CD4-positive, alpha-beta T cell treated with Interleukin-15 for 1 hour (primary cell): ENCODE results near the gene ITGB5.
"Not testable (repeated sequence)": the region's sequence is repeated elsewhere in the genome, so short reads cannot be mapped to it uniquely, and the experiment has no call there.

Source experiments
- DNase-seq: peaks from one replicate; pipeline ENCODE4 v3.0.0-alpha.2; 2020

ITGB5 gene

DNA sequence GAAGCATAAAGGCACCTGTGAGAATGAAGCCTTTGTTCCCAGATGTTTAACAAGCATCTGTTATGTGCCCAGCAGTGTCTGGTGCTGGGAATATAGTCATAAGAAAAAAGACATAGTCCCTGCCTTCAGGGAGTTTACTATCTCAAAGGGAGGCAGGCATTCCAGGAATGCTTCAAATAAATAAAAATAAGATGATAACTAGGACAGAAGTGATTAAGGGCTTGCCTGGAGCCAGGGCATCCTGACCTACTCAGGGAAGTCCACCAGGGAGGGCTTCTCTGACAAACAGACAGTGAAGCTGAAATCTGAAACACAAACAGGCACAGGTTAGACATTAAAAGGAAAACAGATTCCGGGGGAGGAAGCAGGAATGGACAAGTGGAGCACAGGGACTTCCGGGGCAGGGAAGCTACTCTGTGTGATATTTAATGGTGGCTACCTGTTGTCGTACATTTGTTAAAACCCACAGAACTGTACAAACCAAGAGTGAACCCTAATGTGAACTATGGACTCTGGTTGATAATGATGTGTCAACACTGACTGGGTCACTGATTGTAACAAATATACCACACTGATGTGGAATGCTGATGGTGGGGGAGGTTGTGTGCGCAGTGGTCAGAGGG is 53.3 kb downstream of the ITGB5 start:
- no peak for DNase-seq

DNA sequence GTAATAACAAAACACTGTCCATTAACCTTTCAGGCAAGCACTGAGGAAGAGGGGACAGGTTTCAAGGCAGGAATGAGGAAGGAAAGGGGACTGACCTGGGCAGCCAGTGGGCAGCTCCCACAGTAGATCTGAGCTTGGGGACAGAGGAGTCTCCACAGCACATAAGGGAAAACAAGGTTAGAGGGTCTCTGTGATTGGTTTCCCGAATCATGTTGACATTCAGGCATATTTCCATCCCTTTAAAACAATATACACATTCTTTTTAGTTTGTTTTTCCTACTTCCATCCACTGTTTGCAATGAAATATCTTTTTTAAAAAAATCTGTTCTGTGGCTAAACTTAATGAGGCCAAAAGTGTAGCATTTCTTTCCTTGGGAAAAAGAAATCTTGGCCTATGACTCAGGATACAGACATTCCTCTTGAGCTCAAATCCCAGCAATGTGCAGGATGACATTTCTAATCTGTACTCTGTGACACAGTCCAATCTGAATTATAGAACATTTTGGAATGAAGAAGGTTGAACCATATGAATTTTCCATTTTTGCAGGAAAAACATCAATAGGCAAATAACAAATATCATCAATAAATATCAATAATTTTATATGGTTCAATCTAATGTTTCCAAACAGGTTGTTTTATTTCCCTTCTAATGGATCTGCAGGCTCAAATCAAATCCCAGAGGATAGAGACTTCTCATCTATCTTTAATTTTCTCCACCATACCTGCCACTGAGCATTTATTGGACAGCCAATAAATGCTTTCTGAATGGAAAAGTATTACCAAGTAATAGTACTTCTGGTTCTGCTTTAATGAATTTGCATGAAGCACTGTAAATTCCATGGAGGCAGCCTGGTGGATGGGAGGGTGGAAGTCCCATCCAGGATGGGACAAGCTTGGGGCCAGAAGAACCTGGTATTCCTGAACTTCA is 54.1 kb downstream of the ITGB5 start:
- DNase-seq = no peak

DNA sequence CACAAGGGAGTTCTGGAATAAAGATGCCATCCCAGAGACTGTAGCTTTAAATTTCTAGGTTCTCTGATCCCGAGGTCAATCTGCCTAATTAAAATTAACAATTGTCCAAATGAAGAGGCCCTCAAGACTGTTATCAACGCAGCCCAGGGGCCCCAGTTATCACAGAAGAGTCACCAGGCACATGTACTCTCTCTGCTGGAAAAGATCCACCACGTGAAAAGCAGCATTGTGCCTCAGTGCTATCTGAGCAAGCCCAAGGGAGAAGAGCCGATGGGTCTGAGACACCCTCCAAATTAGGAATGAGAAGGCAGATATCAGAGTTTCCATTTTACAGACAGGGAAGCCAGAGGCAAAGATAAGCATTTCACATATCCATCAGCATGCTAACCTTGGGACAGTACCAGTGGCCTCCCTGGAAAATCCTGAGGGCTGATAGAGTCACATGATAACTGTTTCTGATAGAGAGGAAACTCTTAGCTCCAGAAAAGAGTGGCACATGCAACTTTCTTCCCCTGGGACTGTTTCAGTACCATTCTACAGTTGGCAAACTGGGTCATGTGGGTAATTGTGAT is 55.5 kb downstream of the ITGB5 start:
- no peak for DNase-seq

DNA sequence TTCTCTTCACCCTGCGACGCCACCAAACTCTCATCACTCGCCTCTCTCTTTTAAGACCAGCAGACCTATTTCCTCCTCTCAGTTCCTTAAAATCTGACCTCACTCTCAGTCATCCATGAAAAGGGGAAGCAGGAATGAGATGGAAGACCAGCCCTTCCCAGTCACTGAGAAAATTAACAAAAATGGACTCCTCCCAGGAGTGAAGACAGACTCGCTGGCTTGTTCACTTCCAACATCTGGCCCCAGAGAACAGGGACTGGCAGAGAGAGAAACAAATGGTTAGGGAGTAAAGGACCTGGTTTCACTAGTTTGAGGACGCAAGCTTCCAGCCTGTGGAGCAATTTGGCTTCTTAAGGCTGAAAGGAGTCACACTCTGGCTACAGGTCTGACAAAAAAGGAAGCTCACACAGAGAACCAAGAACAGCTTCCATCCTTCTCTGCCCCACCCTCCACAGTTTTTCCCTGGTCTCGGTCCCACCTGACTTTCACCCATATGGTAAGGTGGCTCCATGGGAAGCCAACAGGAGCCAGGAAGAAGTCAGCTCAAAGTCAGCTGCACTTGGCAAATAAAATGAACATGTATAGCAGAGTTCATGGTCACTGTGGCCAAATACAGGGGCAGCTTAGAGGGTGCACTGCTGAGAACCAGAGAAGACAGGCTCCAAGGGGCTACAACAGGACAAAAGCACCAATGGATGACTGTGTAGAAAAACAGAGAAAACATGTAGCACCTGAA is 57.2 kb downstream of the ITGB5 start:
- DNase-seq = peak; percentile 24

DNA sequence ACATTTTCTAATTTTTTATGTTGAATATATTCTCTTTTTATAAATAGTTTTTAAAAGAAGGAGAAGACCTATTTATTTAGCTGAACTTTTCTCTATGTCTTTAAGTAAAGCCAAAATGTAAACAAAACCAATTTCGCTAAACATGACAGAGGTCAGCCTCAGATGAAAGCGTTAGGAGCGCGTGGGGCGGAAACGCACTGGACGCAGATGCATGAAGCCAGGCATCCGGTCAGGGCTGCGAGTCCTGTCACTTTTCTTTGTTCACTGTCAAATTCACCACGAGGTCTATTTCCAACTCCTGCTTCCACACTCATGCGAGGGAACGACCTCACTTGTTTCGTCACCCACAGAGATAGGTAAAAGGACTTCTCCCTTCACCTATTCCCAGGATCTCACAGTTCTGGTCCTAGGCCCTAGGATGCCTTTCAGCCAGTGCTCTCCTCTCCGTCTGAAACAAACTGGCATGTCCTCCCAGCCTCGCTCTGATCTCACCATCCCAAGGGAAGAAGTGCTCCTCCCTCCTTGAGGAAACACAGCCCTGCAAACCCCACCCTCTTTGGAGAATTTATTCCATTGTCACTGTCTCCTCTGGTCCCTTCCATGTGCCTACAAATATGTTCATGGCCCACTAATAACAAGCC is 57.9 kb downstream of the ITGB5 start:
- no peak for DNase-seq

DNA sequence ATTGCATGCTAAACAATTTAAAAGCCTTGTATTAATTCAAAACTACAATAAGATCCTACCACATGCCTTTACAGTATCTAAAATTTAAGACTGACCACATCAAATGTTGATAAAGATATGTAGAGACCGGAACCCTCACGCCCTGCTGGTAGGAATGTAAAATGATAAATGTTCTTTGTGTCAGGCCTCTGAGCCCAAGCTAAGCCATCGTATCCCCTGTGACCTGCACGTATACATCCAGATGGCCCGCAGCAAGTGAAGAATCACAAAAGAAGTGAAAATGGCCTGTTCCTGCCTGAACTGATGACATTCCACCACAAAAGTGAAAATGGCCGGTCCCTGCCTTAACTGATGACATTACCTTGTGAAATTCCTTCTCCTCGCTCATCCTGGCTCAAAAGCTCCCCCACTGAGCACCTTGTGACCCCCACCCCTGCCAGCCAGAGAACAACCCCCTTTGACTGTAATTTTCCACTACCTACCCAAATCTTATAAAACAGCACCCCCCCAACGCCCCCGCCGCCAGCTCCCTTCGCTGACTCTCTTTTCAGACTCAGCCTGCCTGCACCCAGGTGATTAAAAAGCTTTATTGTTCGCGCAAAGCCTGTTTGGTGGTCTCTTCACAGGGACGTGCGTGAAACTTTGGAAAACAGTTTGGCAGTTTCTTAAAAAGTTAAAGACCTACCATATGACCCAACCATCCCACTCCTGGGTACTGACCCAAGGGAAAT is 59.5 kb downstream of the ITGB5 start:
- not testable (repeated sequence) for DNase-seq

DNA sequence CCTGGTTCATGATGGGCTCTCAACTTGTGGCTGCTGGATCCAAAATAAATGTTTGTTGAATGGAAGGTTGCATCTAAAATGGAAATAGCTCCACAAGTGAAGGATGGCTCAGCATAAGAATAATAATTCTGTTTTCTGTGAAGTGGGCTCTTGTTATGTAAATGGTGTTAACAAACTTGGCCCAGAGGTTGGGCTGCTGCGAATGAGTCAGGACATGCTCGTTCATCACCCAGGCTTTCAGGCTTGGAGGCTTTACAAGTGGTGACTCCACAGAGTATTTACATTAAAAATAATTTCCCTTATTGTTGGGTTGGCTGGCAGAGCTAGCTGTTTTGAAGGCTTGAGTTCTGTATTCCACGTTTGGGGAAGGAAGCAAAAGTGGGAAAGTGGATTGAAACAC is 60.5 kb downstream of the ITGB5 start:
- DNase-seq = no peak

DNA sequence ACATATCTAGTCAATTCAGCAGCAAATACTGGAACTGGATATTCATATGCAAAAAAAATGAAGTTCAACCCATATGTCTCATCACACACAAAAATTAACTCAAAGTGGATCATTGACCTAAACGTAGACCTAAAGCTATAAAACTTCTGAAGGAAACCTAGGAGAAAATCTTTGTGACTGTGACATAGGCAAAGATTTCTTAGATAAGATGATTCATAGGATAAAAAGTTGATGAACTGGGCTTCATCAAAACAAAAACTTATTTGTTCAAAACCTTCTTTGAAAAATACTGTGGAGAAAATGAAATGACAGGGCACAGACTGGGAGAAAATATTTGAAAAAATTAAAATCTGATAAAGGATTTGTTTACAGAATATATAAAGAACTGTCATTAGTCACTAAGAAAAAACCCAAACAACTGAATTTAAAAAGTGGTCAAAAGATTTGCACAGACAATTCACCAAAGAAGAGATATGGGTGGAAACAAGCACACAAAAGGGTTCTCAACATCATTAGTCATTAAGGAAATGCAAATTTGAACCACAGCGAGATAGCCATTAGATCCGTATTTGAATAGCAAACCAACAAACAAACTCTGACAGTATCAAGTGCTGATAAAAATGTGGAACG is 62.8 kb downstream of the ITGB5 start:
- no peak for DNase-seq

DNA sequence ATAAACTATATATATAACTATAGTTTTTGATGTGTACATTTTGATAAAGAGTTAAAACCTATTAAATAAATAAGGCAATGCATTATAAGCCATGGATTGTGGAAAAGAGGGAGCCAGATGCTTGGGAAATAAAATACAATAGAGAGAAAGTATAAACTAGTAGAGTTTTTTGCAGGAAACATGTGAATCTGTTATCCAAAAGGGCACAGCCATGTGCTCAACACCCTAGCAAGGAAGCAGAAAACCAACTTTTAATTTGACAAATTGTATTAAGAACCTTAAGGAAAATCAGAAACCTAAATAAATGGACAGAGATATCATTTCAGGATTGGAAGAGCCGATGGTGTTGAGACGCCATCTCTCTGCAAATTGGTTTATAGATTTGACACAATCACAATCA is 63.5 kb downstream of the ITGB5 start:
- no peak for DNase-seq

DNA sequence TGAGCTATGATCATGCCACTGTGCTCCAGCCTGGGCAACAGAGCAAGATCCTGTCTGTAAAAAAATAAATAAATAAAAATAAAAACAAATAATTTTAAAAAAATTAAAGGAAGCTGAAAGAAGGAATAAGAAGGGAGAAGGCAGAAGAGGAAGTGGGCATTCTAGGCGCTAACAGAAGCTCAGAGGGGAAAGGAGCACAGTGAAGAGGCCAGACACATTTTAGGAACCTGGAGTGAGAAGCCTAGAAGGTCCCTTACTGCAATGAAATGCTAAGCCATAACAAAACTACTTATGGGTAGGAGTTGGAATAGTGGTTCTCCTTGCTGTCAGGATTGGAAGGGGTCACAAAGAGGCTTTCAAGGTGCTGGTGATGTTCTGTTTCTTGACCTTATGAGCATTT is 64.0 kb downstream of the ITGB5 start:
- DNase-seq = no peak

DNA sequence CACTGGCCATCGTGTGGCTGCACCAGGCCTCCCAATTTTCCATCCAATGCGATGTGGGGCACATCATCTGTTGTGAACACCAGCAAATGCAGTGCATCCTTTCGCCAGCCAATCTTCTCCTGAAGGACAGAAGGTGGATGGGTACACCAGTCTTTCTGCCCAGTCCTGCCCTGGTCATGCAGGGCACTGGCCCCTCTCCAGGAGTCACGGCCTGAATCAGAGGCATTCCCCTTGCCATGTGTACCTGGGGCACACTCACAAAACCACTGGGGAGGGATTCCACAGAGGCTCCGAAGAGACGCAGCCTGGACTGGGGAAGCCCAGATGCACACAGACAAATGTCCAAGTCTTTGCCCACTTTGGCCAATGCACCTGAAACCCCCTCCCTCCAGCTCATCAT is 65.8 kb downstream of the ITGB5 start:
- no peak for DNase-seq

DNA sequence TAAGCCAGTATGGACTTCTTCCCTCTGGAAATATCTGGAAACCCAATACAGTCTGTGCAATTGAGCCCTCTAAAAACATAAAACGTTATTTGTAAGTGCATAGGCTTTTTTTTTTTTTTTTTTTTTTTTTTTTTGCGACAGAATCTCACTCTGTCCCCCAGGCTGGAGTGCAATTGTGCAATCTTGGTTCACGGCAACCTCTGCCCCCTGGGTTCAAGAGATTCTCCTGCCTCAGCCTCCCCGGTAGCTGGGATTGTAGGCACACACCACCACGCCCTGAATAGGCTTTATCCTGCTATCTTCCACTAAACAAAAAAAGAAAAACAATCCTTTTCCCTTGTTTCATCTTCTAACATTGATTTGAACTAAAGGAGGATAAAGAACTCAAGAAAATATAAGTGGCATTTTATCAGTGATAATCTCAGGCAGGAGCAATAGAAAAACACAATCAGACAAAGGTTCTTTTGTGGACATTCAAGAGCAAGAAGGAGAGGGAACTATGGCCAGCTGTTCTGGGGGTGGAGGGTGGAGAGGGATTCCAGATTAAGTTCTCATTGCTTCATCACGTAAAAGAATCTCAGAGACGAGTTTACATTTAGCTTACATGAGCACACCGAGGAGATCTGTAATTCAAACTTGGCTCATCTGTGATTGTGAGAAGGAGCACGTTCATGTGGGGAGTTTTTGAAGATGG is 68.6 kb downstream of the ITGB5 start:
- no peak for DNase-seq

DNA sequence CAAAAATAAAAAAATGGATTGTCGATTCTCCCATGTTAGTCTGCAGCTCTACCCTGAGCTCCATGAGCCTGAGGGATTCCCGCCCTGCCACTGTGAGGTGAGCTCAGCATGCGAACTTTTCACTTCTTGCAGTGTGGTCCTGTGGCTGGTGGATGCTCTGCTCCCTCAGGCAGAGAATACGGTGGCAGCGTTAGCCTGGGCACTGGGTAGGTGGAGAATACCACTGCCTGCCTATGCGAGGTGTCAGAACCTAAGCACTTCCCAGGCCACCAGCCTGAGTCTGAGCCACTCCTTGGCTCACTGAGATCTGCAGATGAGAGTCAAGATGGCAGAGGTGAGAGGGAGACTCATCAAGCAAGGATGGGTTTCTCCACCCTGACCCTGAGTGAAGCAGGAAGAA is 70.1 kb downstream of the ITGB5 start:
- DNase-seq = no peak

DNA sequence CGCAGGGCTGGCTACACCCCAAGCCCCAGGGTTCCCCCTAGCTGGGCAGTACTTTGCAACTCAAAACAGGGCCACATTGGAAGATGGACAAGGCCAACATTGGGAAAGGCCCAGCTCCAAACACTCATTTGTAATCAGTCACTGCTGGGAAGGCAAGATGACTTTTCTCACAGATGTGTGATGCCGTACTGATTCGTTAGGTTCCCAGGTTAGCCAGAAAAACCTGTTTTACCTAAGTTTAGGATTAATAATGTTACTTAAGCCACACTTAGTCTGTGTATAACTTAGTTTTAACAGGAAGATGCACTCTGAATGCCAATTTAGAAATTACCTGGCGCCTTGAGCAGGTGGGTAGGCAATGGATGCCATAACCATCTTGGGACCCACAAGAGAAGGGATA is 71.0 kb downstream of the ITGB5 start:
- DNase-seq = no peak

DNA sequence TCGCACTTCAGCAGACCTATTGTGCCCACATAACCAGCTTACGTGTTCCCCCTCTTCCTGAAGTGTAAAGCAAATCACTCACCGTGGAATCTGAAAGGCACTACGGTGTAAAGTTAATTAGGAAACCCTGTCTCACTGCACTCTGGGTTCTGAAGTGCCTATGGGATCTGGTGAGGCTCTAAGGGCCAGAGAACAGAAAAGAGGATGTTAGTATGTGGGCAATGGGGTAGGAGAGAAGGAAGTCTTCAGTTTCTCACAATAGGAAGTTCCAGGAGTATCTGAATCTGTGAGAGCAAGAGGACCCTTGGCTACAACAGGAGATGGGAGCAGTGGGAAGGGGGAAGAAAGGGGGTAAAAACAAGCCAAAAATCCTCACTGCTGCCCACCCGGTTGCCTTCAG is 71.4 kb downstream of the ITGB5 start:
- DNase-seq = no peak

DNA sequence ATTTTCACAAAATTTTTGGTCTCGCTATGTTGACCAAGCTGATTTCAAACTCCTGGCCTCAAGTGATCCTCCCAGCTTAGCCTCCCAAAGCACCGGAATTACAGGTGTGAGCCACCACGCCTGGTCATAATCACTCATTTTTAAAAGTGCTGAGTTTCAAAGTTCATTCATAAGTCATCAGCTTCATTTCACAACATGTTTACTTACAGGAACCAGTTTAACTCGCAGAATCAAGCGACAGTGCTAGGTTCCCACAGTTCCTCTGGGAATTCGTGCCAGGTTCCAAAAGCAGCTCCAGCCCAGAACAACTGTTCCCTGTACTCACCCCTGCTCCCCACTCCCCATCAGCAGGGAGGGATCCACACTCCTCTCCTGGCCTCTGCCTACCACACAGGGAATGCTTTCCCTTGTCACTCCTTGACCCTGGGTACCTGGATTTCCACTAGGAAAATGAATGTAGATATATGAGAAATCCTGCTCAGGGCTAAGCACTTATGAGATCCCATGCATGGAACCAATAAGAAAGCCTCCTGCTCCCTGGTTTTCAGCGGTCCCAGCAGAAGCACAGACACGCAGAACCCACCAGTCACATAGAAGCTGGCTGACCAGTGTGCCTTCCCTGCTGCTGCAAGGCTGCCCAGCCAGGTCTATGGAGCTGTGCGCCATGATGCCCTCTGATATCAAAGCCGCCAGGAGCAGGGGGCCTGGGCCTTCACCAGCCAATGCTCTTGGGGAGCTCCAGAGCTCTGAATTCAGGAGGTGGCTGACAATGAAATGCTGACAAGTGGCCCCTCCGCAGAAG is 72.3 kb downstream of the ITGB5 start:
- no peak for DNase-seq

DNA sequence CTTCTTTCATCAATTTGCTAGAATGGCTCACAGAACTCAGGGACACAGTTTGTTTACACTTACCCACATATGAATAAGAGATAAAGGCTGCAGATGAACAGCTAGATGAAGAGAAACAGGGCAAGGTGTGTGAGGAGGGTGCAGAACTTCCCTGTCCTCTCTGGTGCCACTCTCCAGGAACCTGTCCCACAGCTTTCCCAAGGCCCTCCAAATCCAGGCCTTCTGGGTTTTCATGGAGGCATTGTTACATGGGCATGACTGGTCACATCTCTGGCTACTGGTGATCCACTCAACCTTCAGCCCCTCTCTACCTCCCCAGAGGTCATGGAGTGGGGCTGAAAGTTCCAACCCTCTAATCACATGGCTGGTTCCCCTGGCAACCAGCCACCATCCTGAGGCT is 73.6 kb downstream of the ITGB5 start:
- DNase-seq = no peak

DNA sequence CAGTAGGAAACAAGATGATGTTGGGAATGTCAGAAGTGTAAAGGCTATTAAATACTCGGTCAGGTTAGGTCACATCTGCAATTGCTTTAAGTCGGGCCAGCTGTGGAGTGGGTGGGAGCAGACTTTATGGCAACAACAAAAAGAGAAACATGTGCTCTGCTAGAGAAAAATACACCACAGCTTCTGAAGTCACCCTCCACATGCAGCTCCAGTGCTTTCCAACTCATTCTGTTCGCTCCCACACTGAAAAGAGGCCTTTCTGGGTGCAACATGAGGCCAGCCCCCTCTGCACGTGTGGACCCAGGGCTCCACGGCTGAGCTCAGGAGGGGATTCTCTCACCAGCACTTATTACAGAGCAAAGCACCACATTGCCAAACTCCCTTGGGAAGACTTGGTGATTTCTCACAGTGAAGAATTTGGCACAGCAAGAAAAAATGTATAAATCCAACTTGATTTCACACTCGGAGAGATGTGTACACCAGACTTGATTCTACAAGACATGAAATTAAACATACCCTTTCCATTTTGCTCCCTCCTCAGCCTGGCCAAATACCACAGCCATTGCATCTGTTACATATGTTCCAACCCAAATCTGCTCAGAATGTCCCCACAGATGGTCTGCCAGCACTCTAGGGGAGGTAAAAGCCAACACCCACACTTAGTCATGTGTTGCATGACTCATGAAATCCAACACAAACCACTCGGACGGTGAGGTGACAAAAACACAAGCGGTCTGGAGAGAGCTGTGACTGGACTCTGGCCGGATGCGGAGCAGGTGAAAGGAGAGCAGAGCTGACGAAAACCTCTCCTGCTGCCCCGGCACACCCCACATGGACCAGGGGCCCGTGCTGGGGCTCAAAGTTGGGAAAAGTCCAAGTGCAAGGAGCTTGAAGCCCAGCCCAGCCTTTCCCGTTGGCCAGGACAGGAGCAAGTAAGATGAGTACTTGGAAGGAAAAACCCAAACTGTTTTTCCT is 74.6 kb downstream of the ITGB5 start:
- DNase-seq = no peak

DNA sequence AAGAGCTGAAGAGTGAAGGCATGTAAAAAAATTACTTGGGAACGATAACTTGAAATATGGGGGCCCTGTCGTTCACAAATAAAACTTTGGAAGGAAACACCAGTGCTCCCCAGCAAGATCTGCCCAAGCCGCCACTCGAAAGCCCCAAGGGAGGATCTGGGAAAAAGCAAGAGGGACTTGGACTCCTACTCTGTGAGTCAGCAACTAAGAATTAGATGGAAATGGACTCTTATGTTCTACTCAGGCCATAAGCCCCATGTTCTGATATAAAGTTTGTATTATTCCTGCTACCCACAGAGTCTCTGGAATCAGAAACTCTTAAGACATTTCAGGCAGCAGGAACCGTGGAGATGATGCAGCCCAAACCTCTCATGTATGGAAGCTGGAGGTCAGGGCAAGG is 75.7 kb downstream of the ITGB5 start:
- no peak for DNase-seq
